ENCODE results near the gene HAT1. TPM values are rescaled to one million over a fixed set of nuclear protein-coding genes. Genes with fewer than 3 reads are reported as not detected.

HAT1 gene
- total and polyA plus RNA-seq, 2 of the 4 experiments (the other 2 are of a cell fraction) = 24.4 to 42.1 TPM

DNA sequence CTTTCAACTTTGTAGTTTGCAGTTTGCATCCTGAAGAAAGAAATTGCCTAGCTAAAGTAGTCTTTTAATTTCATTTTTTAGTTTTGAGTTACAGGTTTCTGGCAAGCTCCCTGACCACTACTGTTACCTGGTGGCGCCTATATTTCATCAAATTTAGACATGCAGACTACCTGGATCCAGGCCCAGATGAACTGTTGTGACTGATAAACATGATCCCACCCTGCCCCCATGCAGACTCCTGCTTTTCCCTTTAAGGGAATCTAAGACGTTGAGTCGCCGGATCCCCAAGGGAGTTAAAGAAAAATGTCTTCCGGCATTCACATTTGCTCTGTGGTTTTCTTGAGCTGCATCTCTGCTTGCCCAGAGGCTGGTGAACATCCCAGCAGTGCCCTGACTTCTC lies 99.7 kb downstream of the HAT1 start:
- Histone ChIP-seq H2BK5ac (ENCODE audit: low read depth, low read length, poor library complexity, severe bottlenecking) (peak overlapping the region; percentile 2), H2AK5ac (ENCODE audit: low read depth, low read length) (no peak overlapping the region), H4K8ac (ENCODE audit: low read depth in 2 of 2, low read length in 2 of 2) (peak overlapping the region in 1 of 2 experiments; percentile 64; a peak in 2 of 4 replicates), H4K5ac (ENCODE audit: low read depth, low read length) (peak overlapping the region; percentile 50), H3K27ac (ENCODE audit: insufficient read depth, low read length) (0 out of 2 replicates have a peak overlapping the region, but pooled peaks have one; percentile 33), H3K4me1 (ENCODE audit: control insufficient read depth, insufficient read depth, low read length) (peaks cover 9% of the 10 kb centered on the region), H2BK20ac (ENCODE audit: low read depth, low read length) (0 out of 2 replicates have a peak overlapping the region, but pooled peaks have one; percentile 30), H2AFZ (replicated peaks; ENCODE audit: low read length, poor library complexity) (peak overlapping the region; percentile 77), H3K14ac (replicated peaks; ENCODE audit: low read depth, low read length) (peak overlapping the region; percentile 44; the same call in 1 of the 2 replicates), H4K91ac (ENCODE audit: insufficient read depth, low read depth, low read length) (no peak overlapping the region), H3K18ac (ENCODE audit: low read depth, low read length) (peak overlapping the region; percentile 7; the same call in 1 of the 2 replicates), H3K9me3 (ENCODE audit: control insufficient read depth, insufficient read depth, low read length) (no peaks in the 10 kb centered on the region), H3K4me2 (ENCODE audit: low read depth, low read length) (peak overlapping the region; percentile 75), H3K79me1 (ENCODE audit: low read depth in 1 of 2, low read length in 2 of 2) (no peaks in the 10 kb centered on the region), H2AK9ac (replicated peaks; ENCODE audit: low read depth, low read length, poor library complexity) (no peak overlapping the region), H2BK120ac (ENCODE audit: low read depth, low read length) (peak overlapping the region; percentile 56; the same call in 1 of the 2 replicates), H3K36me3 (ENCODE audit: control insufficient read depth, insufficient read depth, low read length) (no peaks in the 10 kb centered on the region), H3K23ac (ENCODE audit: low read depth, low read length) (no peak overlapping the region), H3K56ac (ENCODE audit: extremely low read depth, insufficient read depth, low read length) (no peak overlapping the region; the same call in 1 of the 2 replicates), H3K4ac (ENCODE audit: low read depth, low read length) (peak overlapping the region; percentile 0; the same call in 1 of the 2 replicates), H3K9ac (ENCODE audit: low read depth, low read length) (no peak overlapping the region), H2BK15ac (ENCODE audit: low read depth, low read length) (no peak overlapping the region), H3K27me3 (ENCODE audit: control insufficient read depth, insufficient read depth, low read length) (no peaks in the 10 kb centered on the region), H3K4me3 (ENCODE audit: insufficient read depth, low read depth, low read length) (no peak overlapping the region), H4K20me1 (ENCODE audit: insufficient read depth, low read length) (no peaks in the 10 kb centered on the region), H3K9me1 (ENCODE audit: insufficient read depth, low read length) (0 out of 2 replicates have a peak, but pooled peaks cover 2% of the 10 kb centered on the region)
- dilution Hi-C loops (cut with HindIII; ENCODE audit: low sequenced_read_pairs, unreplicated experiment) = no loop called here
- ATAC-seq (ENCODE audit: low read depth) (peak; percentile 86), DNase-seq (peak; percentile 37)
- in situ Hi-C loops (cut with MboI; ENCODE audit: low sequenced_read_pairs) = no loop called here
- intact Hi-C loops (cut with micrococcal nuclease) = no loop called here
- no TSS peak for BruUV-seq (replicated peaks)
- CTCF ChIA-PET = no interaction called here
- POLR2A ChIA-PET (ENCODE audit: unreplicated experiment) = no interaction called here
- WGBS, 2 experiments (ENCODE audit: extremely low coverage in 2 of 2, insufficient read length in 1 of 2) = 52% methylated on average over 2 of the region's 5 CpGs; no CpG with 5 or more reads in 1 of the 2 experiments
- TF ChIP-seq SMC3 (IDR thresholded peaks at IDR 0.05; ENCODE audit: low read depth, low read length) (no peak), MAZ (IDR thresholded peaks at IDR 0.05; ENCODE audit: borderline replicate concordance, low read depth, low read length) (no peak), RCOR1 (IDR thresholded peaks at IDR 0.05; ENCODE audit: insufficient replicate concordance, low read length) (no peak), CEBPB (IDR thresholded peaks at IDR 0.05; ENCODE audit: low read depth, low read length) (no peak)
- TF ChIP-seq, protein P1, sequence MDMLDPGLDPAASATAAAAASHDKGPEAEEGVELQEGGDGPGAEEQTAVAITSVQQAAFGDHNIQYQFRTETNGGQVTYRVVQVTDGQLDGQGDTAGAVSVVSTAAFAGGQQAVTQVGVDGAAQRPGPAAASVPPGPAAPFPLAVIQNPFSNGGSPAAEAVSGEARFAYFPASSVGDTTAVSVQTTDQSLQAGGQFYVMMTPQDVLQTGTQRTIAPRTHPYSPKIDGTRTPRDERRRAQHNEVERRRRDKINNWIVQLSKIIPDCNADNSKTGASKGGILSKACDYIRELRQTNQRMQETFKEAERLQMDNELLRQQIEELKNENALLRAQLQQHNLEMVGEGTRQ (IDR thresholded peaks at IDR 0.05; ENCODE audit: low read depth, low read length) = no peak
- TF ChIP-seq, protein P2, sequence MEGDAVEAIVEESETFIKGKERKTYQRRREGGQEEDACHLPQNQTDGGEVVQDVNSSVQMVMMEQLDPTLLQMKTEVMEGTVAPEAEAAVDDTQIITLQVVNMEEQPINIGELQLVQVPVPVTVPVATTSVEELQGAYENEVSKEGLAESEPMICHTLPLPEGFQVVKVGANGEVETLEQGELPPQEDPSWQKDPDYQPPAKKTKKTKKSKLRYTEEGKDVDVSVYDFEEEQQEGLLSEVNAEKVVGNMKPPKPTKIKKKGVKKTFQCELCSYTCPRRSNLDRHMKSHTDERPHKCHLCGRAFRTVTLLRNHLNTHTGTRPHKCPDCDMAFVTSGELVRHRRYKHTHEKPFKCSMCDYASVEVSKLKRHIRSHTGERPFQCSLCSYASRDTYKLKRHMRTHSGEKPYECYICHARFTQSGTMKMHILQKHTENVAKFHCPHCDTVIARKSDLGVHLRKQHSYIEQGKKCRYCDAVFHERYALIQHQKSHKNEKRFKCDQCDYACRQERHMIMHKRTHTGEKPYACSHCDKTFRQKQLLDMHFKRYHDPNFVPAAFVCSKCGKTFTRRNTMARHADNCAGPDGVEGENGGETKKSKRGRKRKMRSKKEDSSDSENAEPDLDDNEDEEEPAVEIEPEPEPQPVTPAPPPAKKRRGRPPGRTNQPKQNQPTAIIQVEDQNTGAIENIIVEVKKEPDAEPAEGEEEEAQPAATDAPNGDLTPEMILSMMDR (conservative IDR thresholded peaks at IDR 0.05; ENCODE audit: low read depth, low read length) = no peak

All from IMR-90 (cell line).